RWPE2 (cell line): ENCODE data around the gene PLGRKT.
A peak's percentile ranks its signal among the peaks of the same experiment; 100 is the strongest.
"Not testable (repeated sequence)": the region's sequence is repeated elsewhere in the genome, so short reads cannot be mapped to it uniquely, and the experiment has no call there.

Experiments
- ATAC-seq: fragments of 200-7000 bp; cut with Tn5 transposase; 3 replicates; pipeline ENCODE4 v1.9.1; 2021; ENCODE audit warnings: low read depth
- DNase-seq: peaks from one replicate; pipeline ENCODE4 v3.0.0-alpha.2; 2020; ENCODE audit warnings: low spot score
- H3K27ac ChIP-seq: fragments of 450-650 bp; 2 replicates; pipeline ENCODE4 v1.5.1; 2017; ENCODE audit warnings: mild to moderate bottlenecking; ENCODE audit not compliant: poor library complexity, severe bottlenecking
- H3K27me3 ChIP-seq: fragments of 250-450 bp; sonication (Bioruptor Pico); 2 replicates; pipeline ENCODE4 v1.5.1; 2021; ENCODE audit warnings: mild to moderate bottlenecking, moderate library complexity; ENCODE audit not compliant: insufficient read depth, poor library complexity, severe bottlenecking
- H3K36me3 ChIP-seq: fragments of 250-450 bp; sonication (Bioruptor Pico); 2 replicates; pipeline ENCODE4 v1.5.1; 2020; ENCODE audit warnings: low read depth, mild to moderate bottlenecking, moderate library complexity
- H3K4me1 ChIP-seq: fragments of 250-450 bp; sonication (Bioruptor Pico); 2 replicates; pipeline ENCODE4 v1.5.1; 2021; ENCODE audit warnings: mild to moderate bottlenecking, moderate library complexity; ENCODE audit not compliant: insufficient read depth, poor library complexity, severe bottlenecking
- H3K4me3 ChIP-seq: fragments of 250-450 bp; sonication (Bioruptor Pico); 2 replicates; pipeline ENCODE4 v1.5.1; 2021; ENCODE audit warnings: mild to moderate bottlenecking, moderate library complexity; ENCODE audit not compliant: severe bottlenecking
- H3K9me3 ChIP-seq: fragments of 250-450 bp; sonication (Bioruptor Pico); 2 replicates; pipeline ENCODE4 v1.5.1; 2021; ENCODE audit warnings: mild to moderate bottlenecking, moderate library complexity; ENCODE audit not compliant: severe bottlenecking
- TF ChIP-seq, protein P1 (sequence below): fragments of 450-650 bp; IDR thresholded peaks from one replicate; pipeline ENCODE4 v1.5.1; 2017; ENCODE audit warnings: mild to moderate bottlenecking, moderate library complexity; ENCODE audit not compliant: poor library complexity, severe bottlenecking

PLGRKT gene

DNA sequence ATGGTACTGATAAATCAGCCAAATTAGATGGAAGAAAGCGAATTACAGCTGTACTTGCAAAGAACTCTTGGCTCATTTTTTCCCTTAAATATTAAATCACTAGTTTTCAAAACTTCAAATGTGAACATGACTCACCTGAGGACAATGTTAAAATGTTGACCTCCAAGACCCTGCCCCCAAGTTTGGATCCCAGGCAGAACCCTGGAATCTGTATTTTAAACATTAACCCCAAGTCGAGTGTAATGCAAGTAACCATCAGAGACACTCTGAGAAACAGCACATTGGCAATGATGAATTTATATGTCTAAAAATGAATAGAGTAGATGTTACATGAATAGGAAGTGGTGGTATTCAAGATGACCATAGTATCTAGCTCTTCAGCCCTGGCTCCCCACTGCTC is 10.3 kb upstream of the PLGRKT start:
- H3K4me3 ChIP-seq, result no peak overlapping the region
- H3K4me1 ChIP-seq, result peaks cover 57% of the 10 kb centered on the region
- no peaks in the 10 kb centered on the region for H3K27me3 ChIP-seq
- ATAC-seq (no peak), DNase-seq (no peak)
- no peaks in the 10 kb centered on the region for H3K9me3 ChIP-seq
- H3K36me3 ChIP-seq, result no peaks in the 10 kb centered on the region
- TF ChIP-seq, protein P1, sequence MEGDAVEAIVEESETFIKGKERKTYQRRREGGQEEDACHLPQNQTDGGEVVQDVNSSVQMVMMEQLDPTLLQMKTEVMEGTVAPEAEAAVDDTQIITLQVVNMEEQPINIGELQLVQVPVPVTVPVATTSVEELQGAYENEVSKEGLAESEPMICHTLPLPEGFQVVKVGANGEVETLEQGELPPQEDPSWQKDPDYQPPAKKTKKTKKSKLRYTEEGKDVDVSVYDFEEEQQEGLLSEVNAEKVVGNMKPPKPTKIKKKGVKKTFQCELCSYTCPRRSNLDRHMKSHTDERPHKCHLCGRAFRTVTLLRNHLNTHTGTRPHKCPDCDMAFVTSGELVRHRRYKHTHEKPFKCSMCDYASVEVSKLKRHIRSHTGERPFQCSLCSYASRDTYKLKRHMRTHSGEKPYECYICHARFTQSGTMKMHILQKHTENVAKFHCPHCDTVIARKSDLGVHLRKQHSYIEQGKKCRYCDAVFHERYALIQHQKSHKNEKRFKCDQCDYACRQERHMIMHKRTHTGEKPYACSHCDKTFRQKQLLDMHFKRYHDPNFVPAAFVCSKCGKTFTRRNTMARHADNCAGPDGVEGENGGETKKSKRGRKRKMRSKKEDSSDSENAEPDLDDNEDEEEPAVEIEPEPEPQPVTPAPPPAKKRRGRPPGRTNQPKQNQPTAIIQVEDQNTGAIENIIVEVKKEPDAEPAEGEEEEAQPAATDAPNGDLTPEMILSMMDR, result no peak
- peak overlapping the region; percentile 87 for H3K27ac ChIP-seq

DNA sequence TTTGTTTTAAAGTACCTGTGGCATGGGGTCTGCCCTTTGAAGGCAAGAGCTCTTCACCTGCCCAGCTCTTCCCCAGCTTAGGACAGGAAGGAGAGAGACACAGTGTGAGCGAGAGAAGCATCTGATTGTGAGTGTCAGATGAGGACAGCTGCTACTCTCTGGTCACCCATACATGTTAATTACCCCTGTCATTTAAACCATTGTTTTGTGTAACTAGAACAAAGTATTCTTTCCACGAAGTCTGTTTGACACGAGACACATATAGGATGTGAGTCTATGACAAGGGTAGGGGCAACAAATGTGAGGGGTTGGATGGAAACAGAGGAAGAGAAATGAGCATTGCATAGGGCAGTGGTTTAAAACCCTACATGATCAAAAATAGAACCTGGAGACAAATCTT is 9.6 kb upstream of the PLGRKT start:
- no peaks in the 10 kb centered on the region for H3K36me3 ChIP-seq
- H3K4me1 ChIP-seq, result peaks cover 50% of the 10 kb centered on the region
- H3K9me3 ChIP-seq, result no peaks in the 10 kb centered on the region
- TF ChIP-seq, protein P1, result no peak
- DNase-seq (no peak), ATAC-seq (no peak)
- H3K4me3 ChIP-seq, result no peak overlapping the region
- H3K27me3 ChIP-seq, result no peaks in the 10 kb centered on the region
- H3K27ac ChIP-seq, result peak overlapping the region; percentile 87

DNA sequence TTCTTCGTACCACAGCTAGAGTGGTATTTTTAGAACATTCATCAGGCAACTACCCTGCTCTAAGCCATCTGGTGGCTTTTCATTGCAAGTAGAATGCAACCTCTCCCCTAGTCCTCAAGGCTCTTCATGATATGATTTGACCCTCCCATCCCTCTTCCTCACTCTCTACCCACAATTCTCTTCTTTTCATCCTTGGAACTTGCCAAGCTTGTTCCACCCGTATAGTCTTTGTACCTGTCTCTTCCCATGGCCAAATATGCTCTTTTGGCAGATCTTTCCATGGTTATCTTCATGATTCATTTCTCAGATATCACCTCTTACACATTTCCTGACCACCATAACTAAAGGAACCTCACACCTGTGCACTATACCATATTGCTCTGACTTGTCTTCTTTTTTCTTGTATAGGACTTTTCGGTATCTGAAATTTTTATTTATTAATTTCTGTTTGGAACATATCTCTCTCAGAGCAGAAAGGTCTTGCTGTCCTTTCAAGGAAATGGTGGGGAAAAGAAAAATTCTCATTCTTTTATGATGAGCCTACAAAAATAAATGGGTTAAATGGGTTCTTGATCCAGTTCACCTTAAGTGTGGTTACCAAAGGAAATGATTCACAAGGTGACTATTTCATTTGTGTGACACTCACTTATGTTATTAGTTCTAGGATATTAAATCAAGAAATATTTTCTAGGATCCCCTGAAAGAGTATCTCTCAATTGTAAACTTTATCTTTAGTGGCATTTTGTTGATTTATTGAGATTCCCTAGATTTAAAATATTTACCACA is 8.9 kb upstream of the PLGRKT start:
- Histone ChIP-seq H3K36me3 (no peaks in the 10 kb centered on the region), H3K27ac (peak overlapping the region; percentile 87), H3K9me3 (no peaks in the 10 kb centered on the region), H3K4me1 (peaks cover 46% of the 10 kb centered on the region), H3K27me3 (no peaks in the 10 kb centered on the region), H3K4me3 (no peak overlapping the region)
- peak; percentile 56 for ATAC-seq
- DNase-seq, result no peak
- TF ChIP-seq, protein P1, result no peak

DNA sequence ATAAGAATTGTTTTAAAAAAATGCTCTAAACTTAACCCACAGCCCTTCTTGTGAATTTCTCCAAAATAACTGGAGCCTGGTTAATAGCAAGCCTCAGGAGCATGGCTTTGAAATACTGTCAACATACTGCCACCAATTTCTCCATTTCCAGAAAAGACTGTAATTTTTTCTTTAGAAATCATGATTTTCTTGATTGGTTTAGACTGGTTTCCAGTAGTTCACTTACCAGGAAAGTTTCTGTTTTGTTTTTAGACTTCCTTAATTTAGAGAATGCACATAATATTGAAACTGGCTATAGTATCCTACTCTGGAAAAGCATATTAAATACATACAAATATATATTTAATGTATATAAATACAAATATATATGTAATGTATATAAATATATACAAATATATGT is 8.2 kb upstream of the PLGRKT start:
- no peaks in the 10 kb centered on the region for H3K9me3 ChIP-seq
- no peaks in the 10 kb centered on the region for H3K27me3 ChIP-seq
- DNase-seq (no peak), ATAC-seq (no peak)
- peaks cover 38% of the 10 kb centered on the region for H3K4me1 ChIP-seq
- H3K4me3 ChIP-seq, result no peak overlapping the region
- peak overlapping the region; percentile 87 for H3K27ac ChIP-seq
- no peaks in the 10 kb centered on the region for H3K36me3 ChIP-seq
- TF ChIP-seq, protein P1, result no peak

DNA sequence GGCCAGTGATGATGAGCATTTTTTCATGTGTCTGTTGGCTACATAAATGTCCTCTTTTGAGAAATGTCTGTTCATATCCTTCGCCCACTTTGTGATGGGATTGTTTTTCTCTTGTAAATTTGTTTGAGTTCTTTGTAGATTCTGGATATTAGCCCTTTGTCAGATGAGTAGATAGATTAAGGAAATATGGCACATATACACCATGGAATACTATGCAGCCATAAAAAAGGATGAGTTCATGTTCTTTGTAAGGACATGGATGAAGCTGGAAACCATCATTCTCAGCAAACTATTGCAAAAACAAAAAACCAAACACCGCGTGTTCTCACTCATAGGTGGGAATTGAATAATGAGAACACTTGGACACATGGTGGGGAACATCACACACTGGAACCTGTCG is 7.4 kb upstream of the PLGRKT start:
- H3K4me3 ChIP-seq, ATAC-seq, H3K27ac ChIP-seq, H3K36me3 ChIP-seq, DNase-seq, H3K9me3 ChIP-seq, H3K27me3 ChIP-seq: not testable (repeated sequence)
- peaks cover 38% of the 10 kb centered on the region for H3K4me1 ChIP-seq
